ENCODE results near the gene AHCYL2. TPM values are rescaled to one million over a fixed set of nuclear protein-coding genes. Genes with fewer than 3 reads are reported as not detected.

Gene AHCYL2
- total and polyA plus RNA-seq, 7 donors = 4.4 to 39.2 (median 24.8) TPM

- H3K27me3 ChIP-seq (ENCODE audit: insufficient read depth in 3 of 3, low read length in 2 of 3) = no peaks in the 10 kb centered on the region
- intact Hi-C loops (cut with DNase I) = no loop called here
- DNase-seq (no peak), ATAC-seq (no peak)
- no peak overlapping the region for H3K4me3 ChIP-seq
- H3K9me3 ChIP-seq = no peaks in the 10 kb centered on the region
- TF ChIP-seq, protein P1, sequence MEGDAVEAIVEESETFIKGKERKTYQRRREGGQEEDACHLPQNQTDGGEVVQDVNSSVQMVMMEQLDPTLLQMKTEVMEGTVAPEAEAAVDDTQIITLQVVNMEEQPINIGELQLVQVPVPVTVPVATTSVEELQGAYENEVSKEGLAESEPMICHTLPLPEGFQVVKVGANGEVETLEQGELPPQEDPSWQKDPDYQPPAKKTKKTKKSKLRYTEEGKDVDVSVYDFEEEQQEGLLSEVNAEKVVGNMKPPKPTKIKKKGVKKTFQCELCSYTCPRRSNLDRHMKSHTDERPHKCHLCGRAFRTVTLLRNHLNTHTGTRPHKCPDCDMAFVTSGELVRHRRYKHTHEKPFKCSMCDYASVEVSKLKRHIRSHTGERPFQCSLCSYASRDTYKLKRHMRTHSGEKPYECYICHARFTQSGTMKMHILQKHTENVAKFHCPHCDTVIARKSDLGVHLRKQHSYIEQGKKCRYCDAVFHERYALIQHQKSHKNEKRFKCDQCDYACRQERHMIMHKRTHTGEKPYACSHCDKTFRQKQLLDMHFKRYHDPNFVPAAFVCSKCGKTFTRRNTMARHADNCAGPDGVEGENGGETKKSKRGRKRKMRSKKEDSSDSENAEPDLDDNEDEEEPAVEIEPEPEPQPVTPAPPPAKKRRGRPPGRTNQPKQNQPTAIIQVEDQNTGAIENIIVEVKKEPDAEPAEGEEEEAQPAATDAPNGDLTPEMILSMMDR (IDR thresholded peaks at IDR 0.05) = no peak
- peaks cover 9% of the 10 kb centered on the region for H3K4me1 ChIP-seq
- no peaks in the 10 kb centered on the region for H3K36me3 ChIP-seq (ENCODE audit: insufficient read depth in 1 of 2, low read depth in 1 of 2)
- H3K27ac ChIP-seq = no peak overlapping the region
- 81 to 91% (median 89%) methylated on average over 2 of the region's 2 CpGs for WGBS, 3 donors
Measured at GRCh38 chr7:129263168-129263567, 38.3 kb downstream of the AHCYL2 start.

- no peak for DNase-seq
- WGBS, 3 donors = 53 to 76% (median 55%) methylated on average over 4 of the region's 4 CpGs
- Histone ChIP-seq H3K27me3 (ENCODE audit: insufficient read depth in 3 of 3, low read length in 2 of 3) (no peaks in the 10 kb centered on the region), H3K36me3 (ENCODE audit: insufficient read depth in 1 of 2, low read depth in 1 of 2) (no peaks in the 10 kb centered on the region), H3K4me1 (peaks cover under 1% of the 10 kb centered on the region), H3K4me3 (no peak overlapping the region), H3K27ac (no peak overlapping the region), H3K9me3 (no peaks in the 10 kb centered on the region)
- TF ChIP-seq, protein P1 (IDR thresholded peaks at IDR 0.05) = no peak
- ATAC-seq = no peak
- intact Hi-C loops (cut with DNase I) = no loop called here
Measured at GRCh38 chr7:129264534-129264933, 39.7 kb downstream of the AHCYL2 start.

GRCh38 chr7:129265328-129265727, 40.5 kb downstream of the AHCYL2 start:
- intact Hi-C loops (cut with DNase I) = no loop called here
- 70 to 72% (median 71%) methylated on average over 1 of the region's 1 CpG for WGBS, 3 donors
- ATAC-seq = no peak

DNA sequence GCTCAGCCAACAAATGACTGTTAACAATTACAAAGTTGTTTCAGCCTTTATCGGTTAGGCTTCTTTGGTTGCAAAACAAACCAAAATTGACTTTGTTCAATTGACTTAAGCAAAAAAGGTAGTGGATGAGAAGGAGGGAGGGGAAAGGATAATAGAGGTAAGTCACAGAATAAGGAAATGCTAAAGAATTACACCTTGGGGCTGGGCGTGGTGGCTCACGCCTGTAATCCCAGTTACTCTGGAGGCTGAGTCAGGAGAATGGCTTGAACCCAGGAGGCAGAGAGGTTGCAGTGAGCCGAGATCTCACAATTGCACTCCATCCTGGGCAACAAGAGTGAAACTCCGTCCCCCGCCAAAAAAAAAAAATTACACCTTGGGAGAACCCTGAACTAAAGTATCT, 41.4 kb downstream of the AHCYL2 start:
- Histone ChIP-seq H3K9me3 (no peaks in the 10 kb centered on the region), H3K27me3 (ENCODE audit: insufficient read depth in 3 of 3, low read length in 2 of 3) (no peaks in the 10 kb centered on the region), H3K4me3 (no peak overlapping the region), H3K36me3 (ENCODE audit: insufficient read depth in 1 of 2, low read depth in 1 of 2) (no peaks in the 10 kb centered on the region), H3K4me1 (peaks cover 11% of the 10 kb centered on the region), H3K27ac (no peak overlapping the region)
- no peak for DNase-seq
- TF ChIP-seq, protein P1 (IDR thresholded peaks at IDR 0.05) = no peak
- 95 to 98% (median 98%) methylated on average over 6 of the region's 6 CpGs for WGBS, 3 donors
- ATAC-seq = no peak
- intact Hi-C loops (cut with DNase I) = no loop called here

More at GRCh38 chr7:129265328-129265727, 40.5 kb downstream of the AHCYL2 start:
- Histone ChIP-seq H3K4me3 (no peak overlapping the region), H3K27me3 (ENCODE audit: insufficient read depth in 3 of 3, low read length in 2 of 3) (no peaks in the 10 kb centered on the region), H3K27ac (no peak overlapping the region), H3K36me3 (ENCODE audit: insufficient read depth in 1 of 2, low read depth in 1 of 2) (no peaks in the 10 kb centered on the region), H3K9me3 (no peaks in the 10 kb centered on the region), H3K4me1 (peaks cover 8% of the 10 kb centered on the region)
- TF ChIP-seq, protein P1 (IDR thresholded peaks at IDR 0.05) = no peak
- DNase-seq = no peak

DNA sequence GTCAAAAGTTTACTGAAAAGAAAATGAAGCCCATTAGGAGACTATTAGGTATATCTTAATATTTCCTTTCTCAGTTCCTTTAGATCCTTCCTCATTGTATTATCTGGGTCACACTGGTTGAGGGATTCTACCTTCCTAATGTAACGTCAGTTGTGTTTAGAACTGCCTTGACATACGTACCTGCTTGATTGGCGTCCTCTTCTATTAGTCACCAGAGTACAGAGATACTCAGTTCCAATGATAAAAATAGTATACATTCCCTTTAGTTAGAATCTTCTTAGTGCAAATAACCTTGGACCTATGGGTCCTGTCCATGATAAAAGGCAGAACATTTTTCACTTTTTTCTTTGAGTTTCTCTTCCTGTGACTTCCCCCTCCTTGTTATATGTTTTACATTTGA, 45.2 kb downstream of the AHCYL2 start:
- Histone ChIP-seq H3K27ac (no peak overlapping the region), H3K9me3 (peaks cover 6% of the 10 kb centered on the region), H3K27me3 (ENCODE audit: insufficient read depth in 3 of 3, low read length in 2 of 3) (no peaks in the 10 kb centered on the region), H3K4me1 (peaks cover 11% of the 10 kb centered on the region), H3K4me3 (no peak overlapping the region), H3K36me3 (ENCODE audit: insufficient read depth in 1 of 2, low read depth in 1 of 2) (no peaks in the 10 kb centered on the region)
- DNase-seq (no peak), ATAC-seq (peak in 2 of 4 donors; percentile 61 to 66)
- intact Hi-C loops (cut with DNase I) = loop anchor here in 1 of 2 donors (5.0 kb wide), 1 partner anchor 43 kb away; the partner anchor contains the start of gene AHCYL2
- WGBS, 3 donors = 37 to 78% (median 53%) methylated on average over 3 of the region's 3 CpGs
- TF ChIP-seq, protein P1 (IDR thresholded peaks at IDR 0.05) = no peak
